HepG2 (cell line): Measurements from ENCODE around the gene KIF25. TPM values are rescaled to one million over a fixed set of nuclear protein-coding genes. Genes with fewer than 3 reads are reported as not detected.

Source experiments
- ATAC-seq: fragments of 200-7000 bp; cut with Tn5 transposase; 3 replicates; pipeline ENCODE4 v1.9.1; 2020; ENCODE audit warnings: mild to moderate bottlenecking, moderate library complexity
- BruUV-seq: library from RNA; stranded (reverse); fragments of 400-500 nt; replicated peaks from 2 replicates; lab custom pipeline; 2021; lab: Mats Ljungman, UMichigan
- CTCF ChIA-PET: fragments of 300-600 bp; formaldehyde crosslinking; extraction: SDS; loops from one replicate; lab custom pipeline; 2021; ENCODE audit warnings: low total read pairs, inconsistent platforms, low intra/inter-chr PET ratio; lab: Yijun Ruan, JAX
- POLR2A ChIA-PET: fragments of 350-600 bp; sonication (Branson Sonifier 250); formaldehyde crosslinking; loops from one replicate; lab custom pipeline; 2020; ENCODE audit warnings: antibody characterized with exemption, inconsistent platforms; lab: Yijun Ruan, JAX
- DNase-seq: peaks from one replicate; pipeline ENCODE4 v3.0.0-alpha.2; 2015; ENCODE audit warnings: low spot score
- FAIRE-seq: peaks from 3 replicates; lab custom pipeline; 2011; peaks lifted over from hg19 to GRCh38; lab: Jason Lieb, UNC
- H2AFZ ChIP-seq: one replicate; pipeline ENCODE4 v1.6.1; 2011; ENCODE audit warnings: low read length, inconsistent platforms
- H3K27ac ChIP-seq: fragments of 300-600 bp; 3 replicates; pipeline ENCODE4 v1.8.0; 2011; ENCODE audit warnings: mixed run types, mild to moderate bottlenecking, mixed read lengths, low read length, inconsistent platforms; ENCODE audit not compliant: insufficient read depth; ENCODE audit errors: extremely low read length
- H3K27me3 ChIP-seq, 2 experiments: fragments of 200-600 bp in 1 of 2; 2 replicates in 1 of 2; 3 replicates in 1 of 2; pipeline versions ENCODE4 v1.6.0 to v1.8.0; 2011; ENCODE audit warnings: low read length in 2 of 2, mild to moderate bottlenecking in 2 of 2, moderate library complexity in 2 of 2, inconsistent platforms in 1 of 2; ENCODE audit not compliant: insufficient read depth in 2 of 2, control insufficient read depth in 1 of 2
- H3K36me3 ChIP-seq, 2 experiments: fragments of 200-600 bp in 1 of 2; replicated peaks in 1 of 2; 2 replicates in 1 of 2; 3 replicates in 1 of 2; pipeline versions ENCODE4 v1.5.1 to v1.8.0; 2011; ENCODE audit warnings: low read length in 2 of 2, inconsistent platforms in 1 of 2; ENCODE audit not compliant: insufficient read depth in 2 of 2, control insufficient read depth in 1 of 2
- H3K4me1 ChIP-seq: 2 replicates; pipeline ENCODE4 v1.5.1; 2012; ENCODE audit warnings: low read length, inconsistent platforms; ENCODE audit not compliant: insufficient read depth
- H3K4me2 ChIP-seq: 2 replicates; pipeline ENCODE4 v1.6.0; 2011; ENCODE audit warnings: low read depth, low read length, inconsistent platforms
- H3K4me3 ChIP-seq, 3 experiments: fragments of 200-600 bp in 1 of 3; sonication (generic), shearing (Covaris generic) in 1 of 3; replicated peaks in 1 of 3; 2 replicates each; pipeline ENCODE4 v1.5.1; 2011 to 2016; ENCODE audit warnings: low read length in 3 of 3, inconsistent platforms in 2 of 3, low read depth in 2 of 3, mild to moderate bottlenecking in 2 of 3, control low read depth in 1 of 3, mixed read lengths in 1 of 3; ENCODE audit not compliant: insufficient read depth in 1 of 3
- H3K79me2 ChIP-seq: one replicate; pipeline ENCODE4 v1.6.1; 2011; ENCODE audit warnings: low read length, inconsistent platforms; ENCODE audit not compliant: insufficient read depth
- H3K9ac ChIP-seq: 2 replicates; pipeline ENCODE4 v1.6.0; 2011; ENCODE audit warnings: mild to moderate bottlenecking, low read depth, low read length, inconsistent platforms; ENCODE audit not compliant: insufficient read depth
- H3K9me3 ChIP-seq: 2 replicates; pipeline ENCODE4 v1.5.1; 2012; ENCODE audit warnings: mild to moderate bottlenecking, low read length
- H4K20me1 ChIP-seq: 2 replicates; pipeline ENCODE4 v1.6.0; 2011; ENCODE audit warnings: inconsistent platforms, mild to moderate bottlenecking, low read length, moderate library complexity; ENCODE audit not compliant: insufficient read depth
- AGO1 ChIP-seq: fragments of 200-400 bp; formaldehyde crosslinking; IDR thresholded peaks from 2 replicates; pipeline ENCODE4 v1.6.1; 2017; ENCODE audit warnings: mild to moderate bottlenecking, low read depth, low read length, moderate library complexity; ENCODE audit not compliant: poor library complexity, severe bottlenecking
- HMG20A ChIP-seq: IDR thresholded peaks from 2 replicates; pipeline ENCODE4 v1.6.1; 2016; ENCODE audit warnings: borderline replicate concordance
- HNF4G ChIP-seq, 2 experiments: sonication (generic) in 1 of 2; formaldehyde crosslinking in 1 of 2; IDR thresholded peaks; 2 replicates each; pipeline versions ENCODE4 v1.4.0 to v1.6.1; 2011 to 2020; ENCODE audit warnings: borderline replicate concordance in 2 of 2, low read depth in 2 of 2, mild to moderate bottlenecking in 2 of 2, low read length in 1 of 2, missing genetic modification reagents in 1 of 2, moderate library complexity in 1 of 2
- KDM2A ChIP-seq: sonication (generic); formaldehyde crosslinking; IDR thresholded peaks from 2 replicates; pipeline ENCODE4 v1.4.0; 2020; ENCODE audit warnings: low read depth, missing genetic modification reagents, borderline replicate concordance
- KLF12 ChIP-seq: sonication (generic); formaldehyde crosslinking; IDR thresholded peaks from 2 replicates; pipeline ENCODE4 v1.4.0; 2020; ENCODE audit warnings: missing genetic modification reagents, borderline replicate concordance
- MYNN ChIP-seq: sonication (generic); formaldehyde crosslinking; IDR thresholded peaks from 2 replicates; pipeline ENCODE4 v1.4.0; 2020; ENCODE audit warnings: mild to moderate bottlenecking, low read depth, missing genetic modification reagents
- NCOA2 ChIP-seq: sonication (generic); formaldehyde crosslinking; IDR thresholded peaks from 2 replicates; pipeline ENCODE4 v1.8.0; 2022; ENCODE audit warnings: inconsistent platforms
- NFATC3 ChIP-seq: sonication (generic); formaldehyde crosslinking; IDR thresholded peaks from 2 replicates; pipeline ENCODE4 v1.5.1; 2020; ENCODE audit warnings: mild to moderate bottlenecking, missing genetic modification reagents
- NR2F2 ChIP-seq: IDR thresholded peaks from 2 replicates; pipeline ENCODE4 v1.6.1; 2012; ENCODE audit warnings: low read depth, inconsistent platforms, borderline replicate concordance
- NR2F6 ChIP-seq, 2 experiments: IDR thresholded peaks; 2 replicates each; pipeline ENCODE4 v1.6.1; 2016; ENCODE audit warnings: antibody characterized with exemption in 1 of 2, mild to moderate bottlenecking in 1 of 2
- RARA ChIP-seq: IDR thresholded peaks from 2 replicates; pipeline ENCODE4 v1.6.1; 2016; ENCODE audit warnings: missing genetic modification reagents, missing compliant biosample characterization
- SRSF4 ChIP-seq: fragments of 200-400 bp; formaldehyde crosslinking; IDR thresholded peaks from one replicate; pipeline ENCODE4 v1.6.1; 2018; ENCODE audit warnings: mild to moderate bottlenecking, low read depth, low read length, moderate library complexity; ENCODE audit not compliant: poor library complexity, severe bottlenecking
- TBX2 ChIP-seq: sonication (generic); formaldehyde crosslinking; IDR thresholded peaks from 2 replicates; pipeline ENCODE4 v1.5.0; 2020; ENCODE audit warnings: missing genetic modification reagents, mild to moderate bottlenecking, borderline replicate concordance
- TCF12 ChIP-seq, 2 experiments: fragments of 450-650 bp in 1 of 2; sonication (generic) in 1 of 2; formaldehyde crosslinking in 1 of 2; IDR thresholded peaks; 2 replicates each; pipeline versions ENCODE4 v1.6.1 to v1.8.0; 2017 to 2022; ENCODE audit warnings: antibody characterized with exemption in 1 of 2, mild to moderate bottlenecking in 1 of 2, missing genetic modification reagents in 1 of 2, moderate library complexity in 1 of 2
- ZBTB20 ChIP-seq: sonication (generic); formaldehyde crosslinking; IDR thresholded peaks from 2 replicates; pipeline ENCODE4 v1.8.1; 2023; ENCODE audit warnings: missing genetic modification reagents, low read depth, mild to moderate bottlenecking, borderline replicate concordance
- ZBTB39 ChIP-seq: sonication (generic); formaldehyde crosslinking; IDR thresholded peaks from 2 replicates; pipeline ENCODE4 v1.5.0; 2020; ENCODE audit warnings: missing genetic modification reagents
- ZNF292 ChIP-seq: sonication (generic); formaldehyde crosslinking; IDR thresholded peaks from 2 replicates; pipeline ENCODE4 v1.8.1; 2022; ENCODE audit warnings: mild to moderate bottlenecking, low read depth, missing genetic modification reagents, borderline replicate concordance
- ZNF644 ChIP-seq: IDR thresholded peaks from 2 replicates; pipeline ENCODE4 v1.6.1; 2016; ENCODE audit warnings: low read depth
- ZNF7 ChIP-seq: IDR thresholded peaks from 2 replicates; pipeline ENCODE4 v1.6.1; 2016; ENCODE audit warnings: missing biosample characterization, missing genetic modification reagents
- ZNF737 ChIP-seq: sonication (generic); formaldehyde crosslinking; IDR thresholded peaks from 2 replicates; pipeline ENCODE4 v1.5.0; 2020; ENCODE audit warnings: missing genetic modification reagents, mild to moderate bottlenecking, borderline replicate concordance
- WGBS: methylation state at CpG from one replicate; pipeline ENCODE4 v1.1.6; 2017; ENCODE audit warnings: low lambda C conversion rate; 5-methylcytosine and 5-hydroxymethylcytosine counted together
- in situ Hi-C: cut with HindIII; loops from 2 replicates; pipeline ENCODE4 v1.10.0; 2017; ENCODE audit warnings: low pct_unique_long_range_greater_than_20kb; ENCODE audit not compliant: extremely low pct_ligation_motif_present
- intact Hi-C: fragments of 100-400 bp; cut with micrococcal nuclease; formaldehyde crosslinking; loops from one replicate; pipeline ENCODE4 v1.10.0; 2022; ENCODE audit not compliant: unreplicated experiment
- polyA plus RNA-seq, 8 experiments: library from polyadenylated mRNA; depleted of rRNA in 3 of 8; stranded (reverse) in 7 of 8; unstranded in 1 of 8; fragments of >200 nt; fragmentation: Illumina TruSeq in 4 of 8; extraction: Trizol in 4 of 8; gene quantifications; 2 replicates each; pipeline versions ENCODE4 v1.2.1 to v1.2.3, GENCODE V29; 2011 to 2016; ENCODE audit warnings: low read depth in 4 of 8, missing spikeins in 1 of 8, mixed read lengths in 1 of 8; ENCODE audit not compliant: insufficient read depth in 1 of 8
- total RNA-seq, 5 experiments: library from RNA; depleted of rRNA; stranded (reverse); fragments of >200 nt; fragmentation: Illumina TruSeq; extraction: Trizol; gene quantifications; 2 replicates each; pipeline ENCODE4 v1.2.3, GENCODE V29; 2016; ENCODE audit warnings: low read depth in 1 of 5
- TF ChIP-seq, protein P1 (sequence below): sonication (generic); formaldehyde crosslinking; IDR thresholded peaks from 2 replicates; pipeline ENCODE4 v1.4.0; 2020; ENCODE audit warnings: mild to moderate bottlenecking, missing genetic modification reagents
- TF ChIP-seq, protein P2 (sequence below): sonication (generic); formaldehyde crosslinking; IDR thresholded peaks from 2 replicates; pipeline ENCODE4 v1.4.0; 2020; ENCODE audit warnings: missing genetic modification reagents

KIF25 gene
- total and polyA plus RNA-seq, 2 of the 13 experiments (the other 11 are each of a cell fraction or from before 2014, with no cell fraction given) = not detected

- Histone ChIP-seq H3K27me3 (no peaks in the 10 kb centered on the region), H3K27ac (peak overlapping the region; percentile 12), H3K9ac (no peak overlapping the region), H3K4me3 (no peak overlapping the region), H3K36me3 (peaks cover 17 to 42% of the 10 kb centered on the region in 2 experiments), H3K4me2 (no peak overlapping the region), H3K4me1 (peaks cover 51% of the 10 kb centered on the region), H2AFZ (no peak overlapping the region), H3K79me2 (peaks cover 19% of the 10 kb centered on the region), H3K9me3 (no peaks in the 10 kb centered on the region), H4K20me1 (no peaks in the 10 kb centered on the region)
- in situ Hi-C loops = no loop called here
- CTCF ChIA-PET = no interaction called here
- ATAC-seq = peak; percentile 75
- no peak for FAIRE-seq
- 89% methylated on average over 8 of the region's 8 CpGs for WGBS
- BruUV-seq = no TSS peak
- POLR2A ChIA-PET = no interaction called here
- peak; percentile 74 for DNase-seq
- intact Hi-C loops = no loop called here
- TF ChIP-seq NR2F6 (IDR thresholded peaks at IDR 0.05) = no peak
- TF ChIP-seq NR2F6 (CRISPR knock-in tag; IDR thresholded peaks at IDR 0.05) = peak; percentile 46; the same call in 1 of the 2 replicates
- TF ChIP-seq ZNF292 (CRISPR knock-in tag) = no peak
- TF ChIP-seq TCF12 (IDR thresholded peaks at IDR 0.05) = no peak
- no peak for TF ChIP-seq TCF12 (CRISPR knock-in tag; IDR thresholded peaks at IDR 0.05)
- TF ChIP-seq MYNN = no peak
- TF ChIP-seq HMG20A (CRISPR knock-in tag) = peak; percentile 27; the same call in 1 of the 2 replicates
- no peak for TF ChIP-seq NR2F2
- TF ChIP-seq HNF4G (IDR thresholded peaks at IDR 0.05; ENCODE audit: borderline replicate concordance, low read depth, low read length) = peak; percentile 28; the same call in 1 of the 2 replicates
- no peak for TF ChIP-seq HNF4G (CRISPR knock-in tag; IDR thresholded peaks at IDR 0.05; ENCODE audit: borderline replicate concordance, low read depth)
- no peak for TF ChIP-seq ZBTB39
- TF ChIP-seq ZNF644 (CRISPR knock-in tag) = peak; percentile 86
- no peak for TF ChIP-seq ZBTB20 (CRISPR knock-in tag)
- peak; percentile 47; the same call in 1 of the 2 replicates for TF ChIP-seq TBX2 (CRISPR knock-in tag)
- no peak for TF ChIP-seq AGO1
- TF ChIP-seq, protein P1, sequence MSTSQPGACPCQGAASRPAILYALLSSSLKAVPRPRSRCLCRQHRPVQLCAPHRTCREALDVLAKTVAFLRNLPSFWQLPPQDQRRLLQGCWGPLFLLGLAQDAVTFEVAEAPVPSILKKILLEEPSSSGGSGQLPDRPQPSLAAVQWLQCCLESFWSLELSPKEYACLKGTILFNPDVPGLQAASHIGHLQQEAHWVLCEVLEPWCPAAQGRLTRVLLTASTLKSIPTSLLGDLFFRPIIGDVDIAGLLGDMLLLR (CRISPR knock-in tag) = no peak
- TF ChIP-seq ZNF737 (CRISPR knock-in tag) = no peak
- peak; percentile 33; the same call in 1 of the 2 replicates for TF ChIP-seq NCOA2 (CRISPR knock-in tag)
- no peak for TF ChIP-seq SRSF4
- peak; percentile 73 for TF ChIP-seq RARA (CRISPR knock-in tag)
- no peak for TF ChIP-seq ZNF7 (CRISPR knock-in tag)
- no peak for TF ChIP-seq NFATC3
- TF ChIP-seq KLF12 (CRISPR knock-in tag) = no peak
- 0 out of 2 replicates have a peak, but pooled peaks have one; percentile 17 for TF ChIP-seq KDM2A (CRISPR knock-in tag)
- TF ChIP-seq, protein P2, sequence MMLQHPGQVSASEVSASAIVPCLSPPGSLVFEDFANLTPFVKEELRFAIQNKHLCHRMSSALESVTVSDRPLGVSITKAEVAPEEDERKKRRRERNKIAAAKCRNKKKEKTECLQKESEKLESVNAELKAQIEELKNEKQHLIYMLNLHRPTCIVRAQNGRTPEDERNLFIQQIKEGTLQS (CRISPR knock-in tag) = peak; percentile 71; the same call in 1 of the 2 replicates
Measured at GRCh38 chr6:167956983-167957492, 40.4 kb upstream of the KIF25 start.
